AG09319 (cell line): ENCODE results near the gene BIRC3.

Experiments used
- DNase-seq: peaks from one replicate; pipeline ENCODE4 v3.0.0-alpha.2; 2010; ENCODE audit warnings: low read depth; ENCODE audit errors: extremely low read depth
- TF ChIP-seq, protein P1 (sequence below): IDR thresholded peaks from 2 replicates; pipeline ENCODE4 v1.5.1; 2011; ENCODE audit warnings: low read depth, mild to moderate bottlenecking, inconsistent platforms, low read length, moderate library complexity

The BIRC3 gene

DNA sequence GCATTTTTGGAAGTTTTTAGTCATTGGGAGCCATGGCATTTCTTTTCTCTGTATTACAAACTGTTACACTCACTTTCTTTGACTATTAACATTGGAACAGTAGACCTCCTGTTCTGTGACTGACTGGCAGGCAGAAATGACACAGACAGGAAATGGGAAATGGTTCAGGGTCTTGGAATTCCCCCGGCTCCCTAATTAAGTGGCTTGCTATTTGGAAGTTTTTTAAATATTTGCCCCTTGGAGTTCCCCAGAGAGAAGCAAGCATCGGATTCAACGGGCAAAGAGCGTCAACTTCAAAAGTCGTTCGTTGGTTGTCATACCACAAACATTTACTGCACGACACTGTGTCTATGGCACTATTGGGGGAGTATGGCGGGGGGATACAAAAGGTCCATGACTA, 28.6 kb downstream of the BIRC3 start:
- TF ChIP-seq, protein P1, sequence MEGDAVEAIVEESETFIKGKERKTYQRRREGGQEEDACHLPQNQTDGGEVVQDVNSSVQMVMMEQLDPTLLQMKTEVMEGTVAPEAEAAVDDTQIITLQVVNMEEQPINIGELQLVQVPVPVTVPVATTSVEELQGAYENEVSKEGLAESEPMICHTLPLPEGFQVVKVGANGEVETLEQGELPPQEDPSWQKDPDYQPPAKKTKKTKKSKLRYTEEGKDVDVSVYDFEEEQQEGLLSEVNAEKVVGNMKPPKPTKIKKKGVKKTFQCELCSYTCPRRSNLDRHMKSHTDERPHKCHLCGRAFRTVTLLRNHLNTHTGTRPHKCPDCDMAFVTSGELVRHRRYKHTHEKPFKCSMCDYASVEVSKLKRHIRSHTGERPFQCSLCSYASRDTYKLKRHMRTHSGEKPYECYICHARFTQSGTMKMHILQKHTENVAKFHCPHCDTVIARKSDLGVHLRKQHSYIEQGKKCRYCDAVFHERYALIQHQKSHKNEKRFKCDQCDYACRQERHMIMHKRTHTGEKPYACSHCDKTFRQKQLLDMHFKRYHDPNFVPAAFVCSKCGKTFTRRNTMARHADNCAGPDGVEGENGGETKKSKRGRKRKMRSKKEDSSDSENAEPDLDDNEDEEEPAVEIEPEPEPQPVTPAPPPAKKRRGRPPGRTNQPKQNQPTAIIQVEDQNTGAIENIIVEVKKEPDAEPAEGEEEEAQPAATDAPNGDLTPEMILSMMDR, result no peak
- no peak for DNase-seq

DNA sequence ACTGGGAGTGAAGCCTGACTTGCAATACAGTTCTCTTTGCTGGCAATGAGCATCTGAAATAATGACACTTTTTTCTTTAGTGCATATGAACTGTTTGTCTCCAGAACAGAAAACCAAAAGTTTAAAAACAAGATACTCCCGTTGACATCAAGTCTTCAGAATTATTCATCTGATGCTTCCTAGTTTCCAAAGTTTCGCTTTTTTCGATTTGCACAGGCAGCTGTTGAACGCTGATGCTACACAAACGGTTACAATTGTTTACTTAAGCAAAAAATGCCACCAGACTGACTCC, 29.1 kb downstream of the BIRC3 start:
- TF ChIP-seq, protein P1, result no peak
- DNase-seq, result no peak

DNA sequence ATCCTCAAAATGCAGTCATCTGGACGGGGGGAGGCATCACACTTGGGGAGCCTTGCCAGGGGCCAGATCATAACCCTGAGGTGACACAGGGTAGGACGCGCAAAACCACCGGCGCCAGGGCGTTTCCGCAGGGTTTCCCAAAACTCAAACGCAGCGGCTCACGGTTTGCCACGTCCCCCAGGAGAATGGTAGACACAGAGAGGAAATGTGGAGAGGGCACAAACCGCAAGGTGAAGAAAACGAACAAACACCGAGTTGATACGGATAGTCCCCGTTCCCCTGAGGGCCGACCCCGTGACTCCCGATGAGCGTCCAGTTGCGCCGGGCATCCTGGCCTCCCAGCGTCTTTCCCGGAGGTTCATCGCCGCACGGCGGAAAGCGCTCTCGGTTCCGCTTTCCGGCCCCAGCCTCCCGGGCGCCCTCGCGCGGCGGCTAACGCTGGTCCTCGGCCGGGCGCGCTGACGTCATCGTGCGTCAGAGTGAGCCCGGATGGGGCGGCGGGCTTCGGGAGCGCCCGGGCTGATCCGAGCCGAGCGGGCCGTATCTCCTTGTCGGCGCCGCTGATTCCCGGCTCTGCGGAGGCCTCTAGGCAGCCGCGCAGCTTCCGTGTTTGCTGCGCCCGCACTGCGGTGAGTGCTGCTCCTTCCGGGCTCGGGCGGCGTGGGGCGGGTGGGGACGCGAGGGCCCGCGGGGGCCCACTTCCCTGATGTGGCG, 29.6 kb downstream of the BIRC3 start, which contains the start of gene BIRC2:
Gene BIRC2, plus strand, starts transcription at position 467 of the 714 bp plus-strand sequence. CDS start 2,641 bp downstream, outside the sequence.
- DNase-seq, result peak; percentile 81
- TF ChIP-seq, protein P1, result peak; percentile 64

DNA sequence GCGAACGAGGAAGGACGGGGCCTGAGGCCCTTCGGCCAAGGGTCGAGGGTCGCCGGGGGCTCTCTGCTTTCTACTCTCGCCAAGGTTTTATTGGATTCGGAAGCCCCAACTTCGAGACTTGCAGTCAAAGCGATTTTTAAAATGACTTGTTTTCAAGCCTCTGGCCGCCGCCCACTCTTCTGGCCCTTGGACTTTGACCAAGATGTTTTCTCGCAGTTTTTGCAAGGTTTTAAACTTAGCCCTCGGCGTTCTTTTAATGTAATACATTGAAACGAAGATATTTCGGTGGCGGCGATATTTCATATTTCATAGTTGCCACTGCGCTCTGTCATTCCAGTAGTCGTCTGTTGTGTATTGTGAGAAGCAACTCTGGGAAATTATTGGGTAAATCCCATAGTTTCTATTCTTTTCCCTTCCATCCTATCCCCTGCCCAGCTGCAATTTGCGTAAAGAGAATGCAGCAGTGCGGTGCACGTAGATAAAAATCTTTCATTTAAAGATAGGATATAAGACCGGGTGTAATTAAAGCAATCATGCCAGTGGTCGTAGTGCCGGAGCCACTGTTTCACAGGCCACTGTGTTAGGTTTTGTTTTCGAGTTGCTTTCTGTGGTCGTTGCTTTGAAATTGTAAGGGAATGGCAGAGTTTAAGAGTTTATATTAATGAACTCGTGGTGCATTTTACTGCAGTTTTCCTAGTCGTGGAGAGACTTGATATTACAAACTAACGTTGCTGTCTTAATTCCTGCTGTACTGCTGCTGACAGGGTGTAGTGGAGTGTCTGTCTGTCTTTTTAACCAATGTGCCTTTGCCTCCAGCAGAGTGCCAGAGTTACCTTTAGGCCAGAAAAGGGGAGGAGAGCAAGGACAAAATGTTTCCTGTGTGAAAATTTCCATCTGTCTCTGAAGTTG, 30.4 kb downstream of the BIRC3 start:
- TF ChIP-seq, protein P1, result no peak

DNA sequence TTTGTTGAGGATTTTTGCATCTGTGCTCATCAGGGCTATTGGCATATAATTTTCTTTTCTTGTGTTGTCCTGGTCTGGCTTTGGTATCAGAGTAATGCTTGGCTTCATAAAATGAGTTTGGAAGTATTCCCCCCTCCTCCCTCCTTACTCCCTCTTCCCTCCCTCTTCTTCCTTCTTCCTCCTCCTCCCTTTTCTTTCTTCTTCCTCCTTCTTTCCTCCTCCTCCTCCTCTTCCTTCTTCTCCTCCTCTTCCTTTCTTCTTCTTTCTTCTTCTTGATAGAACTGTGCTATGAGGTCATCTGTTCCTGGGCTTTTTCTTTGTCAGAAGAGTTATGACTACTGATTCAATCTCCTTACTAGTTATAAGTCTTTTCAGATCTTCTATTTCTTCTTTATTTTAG, 39.8 kb downstream of the BIRC3 start:
- DNase-seq, result no peak
- TF ChIP-seq, protein P1, result no peak

More for the DNA sequence above, 30.4 kb downstream of the BIRC3 start:
- no peak for DNase-seq

DNA sequence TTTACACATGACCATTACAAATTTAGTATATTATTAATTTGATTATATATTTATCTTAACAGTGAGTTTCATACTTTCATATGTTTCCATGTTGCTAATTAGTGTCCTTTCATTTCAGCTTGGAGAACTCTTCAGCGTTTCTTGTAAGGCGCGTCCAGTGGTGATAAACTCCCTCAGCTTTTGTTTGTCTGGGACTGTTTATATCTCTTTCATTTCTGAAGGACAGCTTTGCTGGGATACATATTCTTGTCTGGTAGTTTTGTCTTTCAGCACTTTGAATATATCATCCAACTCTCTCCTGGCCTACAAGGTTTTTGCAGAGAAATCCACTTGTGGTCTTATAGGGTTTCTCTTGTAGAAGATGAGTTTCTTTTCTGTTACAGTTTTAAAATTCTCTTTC, 42.1 kb downstream of the BIRC3 start:
- TF ChIP-seq, protein P1, result no peak
- DNase-seq, result no peak

DNA sequence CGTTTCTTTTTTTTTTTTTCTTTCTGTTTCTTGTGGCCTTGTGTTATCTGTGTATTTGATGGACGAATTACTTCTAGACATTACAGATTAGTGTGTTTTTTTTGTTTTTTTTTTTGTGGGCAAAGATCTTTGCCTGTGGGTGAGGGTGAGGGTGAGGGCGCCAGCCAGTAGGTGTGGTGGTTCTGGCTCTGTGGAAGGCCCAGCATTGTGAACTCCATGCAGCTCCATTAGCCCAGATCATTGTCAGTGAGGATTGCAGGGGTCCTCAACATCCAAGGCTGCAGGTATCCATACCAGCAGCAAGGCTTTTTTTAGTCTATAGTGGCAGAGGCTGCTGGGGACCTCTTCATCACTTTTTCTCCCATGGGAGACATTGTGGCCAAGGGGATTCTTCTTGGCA, 43.4 kb downstream of the BIRC3 start:
- TF ChIP-seq, protein P1, result no peak
- DNase-seq, result no peak
